ENCODE measurements around the gene STPG4.

Gene STPG4

DNA sequence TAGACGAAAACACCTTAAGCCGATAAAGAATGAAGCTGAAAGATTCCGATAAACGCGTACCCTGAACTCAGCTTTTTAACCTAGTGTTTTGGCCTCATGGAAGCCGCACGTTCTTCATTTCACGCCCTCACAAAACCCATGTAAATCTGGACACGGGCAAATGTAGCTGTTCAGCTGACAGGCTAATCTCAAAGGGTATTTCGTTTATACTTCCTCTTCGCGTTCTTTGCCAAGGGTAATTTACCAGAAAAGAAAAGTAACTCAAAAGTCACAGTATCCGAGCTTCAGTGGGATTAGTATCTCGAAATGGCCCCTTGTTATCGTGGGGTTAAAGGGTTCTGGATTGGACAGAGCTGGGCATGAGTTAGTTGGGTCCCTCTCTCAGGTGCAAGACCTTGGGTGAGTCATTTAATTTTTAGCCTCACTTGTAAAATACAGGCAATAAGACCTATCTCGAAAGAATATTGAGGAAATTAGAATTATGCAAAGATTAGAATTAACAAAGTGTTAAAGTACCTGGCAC, 22.0 kb upstream of the STPG4 start:
- no peak for DNase-seq

DNA sequence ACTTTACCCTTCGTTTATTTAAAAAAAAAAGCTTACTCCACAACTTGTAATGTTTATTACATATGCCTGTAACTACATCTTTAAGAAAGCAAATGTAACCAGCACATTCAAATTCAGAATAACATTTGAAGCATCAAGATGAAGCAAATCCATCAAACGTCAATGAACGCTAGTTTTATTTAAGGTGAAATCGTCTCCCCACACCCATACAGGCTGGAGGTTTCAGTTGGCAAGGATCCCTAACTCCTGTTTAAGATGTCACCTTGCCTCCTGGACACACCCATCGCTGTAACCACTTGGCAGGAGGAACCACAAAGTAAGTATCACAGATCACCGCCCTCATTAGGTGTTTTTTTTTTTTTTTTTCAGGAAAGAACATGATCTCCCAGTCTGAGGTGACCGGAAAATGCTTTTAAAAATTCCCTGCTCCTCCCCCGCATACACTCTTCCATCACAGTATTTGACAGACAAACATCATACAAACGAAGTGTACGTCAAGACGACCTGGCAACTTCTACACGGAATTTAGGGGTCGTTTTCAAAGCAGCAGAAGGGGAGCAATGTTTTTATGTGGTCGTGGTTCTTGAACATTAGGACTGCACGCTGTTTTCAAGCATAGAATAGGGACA, 19.7 kb upstream of the STPG4 start:
- Histone ChIP-seq H3K27me3 (no peaks in the 10 kb centered on the region; the same call in 1 of the 2 replicates), H3K36me3 (peaks cover 40% of the 10 kb centered on the region), H3K9me3 (no peaks in the 10 kb centered on the region), H3K4me1 (peaks cover 6% of the 10 kb centered on the region), H3K4me3 (ENCODE audit: low read depth, low read length) (peak overlapping the region; percentile 99)
- TF ChIP-seq, protein P1, sequence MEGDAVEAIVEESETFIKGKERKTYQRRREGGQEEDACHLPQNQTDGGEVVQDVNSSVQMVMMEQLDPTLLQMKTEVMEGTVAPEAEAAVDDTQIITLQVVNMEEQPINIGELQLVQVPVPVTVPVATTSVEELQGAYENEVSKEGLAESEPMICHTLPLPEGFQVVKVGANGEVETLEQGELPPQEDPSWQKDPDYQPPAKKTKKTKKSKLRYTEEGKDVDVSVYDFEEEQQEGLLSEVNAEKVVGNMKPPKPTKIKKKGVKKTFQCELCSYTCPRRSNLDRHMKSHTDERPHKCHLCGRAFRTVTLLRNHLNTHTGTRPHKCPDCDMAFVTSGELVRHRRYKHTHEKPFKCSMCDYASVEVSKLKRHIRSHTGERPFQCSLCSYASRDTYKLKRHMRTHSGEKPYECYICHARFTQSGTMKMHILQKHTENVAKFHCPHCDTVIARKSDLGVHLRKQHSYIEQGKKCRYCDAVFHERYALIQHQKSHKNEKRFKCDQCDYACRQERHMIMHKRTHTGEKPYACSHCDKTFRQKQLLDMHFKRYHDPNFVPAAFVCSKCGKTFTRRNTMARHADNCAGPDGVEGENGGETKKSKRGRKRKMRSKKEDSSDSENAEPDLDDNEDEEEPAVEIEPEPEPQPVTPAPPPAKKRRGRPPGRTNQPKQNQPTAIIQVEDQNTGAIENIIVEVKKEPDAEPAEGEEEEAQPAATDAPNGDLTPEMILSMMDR (IDR thresholded peaks at IDR 0.05; ENCODE audit: low read depth, low read length): no peak
- peak; percentile 41 for DNase-seq

More for the DNA sequence above, 22.0 kb upstream of the STPG4 start:
- Histone ChIP-seq H3K36me3 (peaks cover 26% of the 10 kb centered on the region), H3K4me1 (peaks cover 6% of the 10 kb centered on the region), H3K9me3 (no peaks in the 10 kb centered on the region), H3K4me3 (ENCODE audit: low read depth, low read length) (peak overlapping the region; percentile 99), H3K27me3 (no peaks in the 10 kb centered on the region; the same call in 1 of the 2 replicates)
- TF ChIP-seq, protein P1 (IDR thresholded peaks at IDR 0.05; ENCODE audit: low read depth, low read length): no peak

DNA sequence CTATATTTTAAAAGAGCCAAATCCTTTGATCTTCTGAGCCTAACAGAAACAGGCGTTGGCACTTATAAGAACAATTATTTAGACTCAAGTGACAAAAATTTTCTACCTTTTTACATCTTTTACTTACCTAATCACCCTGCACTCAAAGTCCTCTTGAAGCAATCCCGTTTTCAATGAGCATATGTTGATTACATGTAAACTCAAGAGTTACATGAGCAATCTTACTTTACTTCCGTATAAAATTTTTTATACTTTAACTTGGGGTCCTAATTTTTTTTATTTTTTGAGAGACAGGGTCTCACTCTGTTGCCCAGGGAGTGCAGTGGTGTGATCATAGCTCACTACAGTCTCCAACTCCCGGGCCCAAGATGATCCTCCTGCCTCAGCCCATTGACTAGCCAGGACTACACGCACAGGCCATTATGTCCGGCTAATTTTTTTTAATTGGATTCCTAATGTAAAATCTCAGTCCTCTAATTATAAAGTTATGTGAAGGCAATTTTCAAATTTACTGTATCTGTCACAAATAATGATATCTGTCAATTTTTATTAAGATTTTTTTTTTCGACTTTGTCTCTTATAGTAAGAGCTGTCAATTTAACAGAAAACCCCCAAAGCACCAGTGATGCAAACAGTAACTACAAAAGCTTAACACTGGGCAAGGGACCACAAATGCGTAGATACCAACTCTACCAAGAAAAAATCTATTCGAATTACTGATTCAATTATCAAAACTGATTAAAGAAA, 19.1 kb upstream of the STPG4 start:
- Histone ChIP-seq H3K36me3 (peaks cover 45% of the 10 kb centered on the region), H3K4me1 (peaks cover 6% of the 10 kb centered on the region), H3K4me3 (ENCODE audit: low read depth, low read length) (peak overlapping the region; percentile 99), H3K27me3 (no peaks in the 10 kb centered on the region; the same call in 1 of the 2 replicates), H3K9me3 (no peaks in the 10 kb centered on the region)
- TF ChIP-seq, protein P1 (IDR thresholded peaks at IDR 0.05; ENCODE audit: low read depth, low read length): no peak
- DNase-seq: no peak

DNA sequence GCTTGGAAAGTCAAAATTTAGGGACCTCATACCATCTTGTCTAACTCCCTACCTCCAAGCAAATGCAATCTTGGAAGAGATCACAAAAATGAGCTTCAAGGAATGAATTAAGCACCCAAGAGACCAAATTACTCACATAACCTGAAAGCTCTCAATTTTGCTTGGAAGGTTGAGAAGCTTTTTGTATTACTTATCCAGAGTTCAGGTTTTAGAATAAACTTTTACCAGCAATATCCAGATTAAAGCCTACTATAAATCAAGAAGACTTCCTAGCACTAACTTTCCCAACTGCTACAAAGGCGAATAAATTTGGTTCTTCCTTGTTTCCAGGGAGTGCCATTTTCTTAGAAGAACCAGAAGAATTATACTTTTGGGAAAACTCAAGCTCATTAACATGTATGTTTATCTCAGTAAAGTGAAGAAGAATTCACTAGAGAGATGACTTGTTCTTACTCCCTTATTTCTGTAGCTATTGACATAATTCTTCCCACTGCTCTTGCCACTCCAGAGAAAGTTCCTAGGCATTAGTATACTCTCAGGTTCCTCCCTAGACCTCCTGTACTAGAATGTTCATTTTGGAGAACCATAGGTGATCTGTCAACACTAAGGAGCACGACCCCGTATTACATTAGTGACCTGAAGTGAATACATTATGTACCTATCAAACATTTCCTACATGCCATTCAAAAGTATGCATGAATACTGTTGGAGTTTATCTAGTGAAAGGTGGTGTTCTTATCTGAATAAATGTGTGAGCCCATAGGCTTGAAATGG, 18.0 kb upstream of the STPG4 start:
- peak overlapping the region; percentile 99 for H3K4me3 ChIP-seq (ENCODE audit: low read depth, low read length)
- H3K36me3 ChIP-seq: peaks cover 56% of the 10 kb centered on the region
- H3K9me3 ChIP-seq: no peaks in the 10 kb centered on the region
- peaks cover 6% of the 10 kb centered on the region for H3K4me1 ChIP-seq
- TF ChIP-seq, protein P1 (IDR thresholded peaks at IDR 0.05; ENCODE audit: low read depth, low read length): no peak
- DNase-seq: no peak
- no peaks in the 10 kb centered on the region; the same call in 1 of the 2 replicates for H3K27me3 ChIP-seq

DNA sequence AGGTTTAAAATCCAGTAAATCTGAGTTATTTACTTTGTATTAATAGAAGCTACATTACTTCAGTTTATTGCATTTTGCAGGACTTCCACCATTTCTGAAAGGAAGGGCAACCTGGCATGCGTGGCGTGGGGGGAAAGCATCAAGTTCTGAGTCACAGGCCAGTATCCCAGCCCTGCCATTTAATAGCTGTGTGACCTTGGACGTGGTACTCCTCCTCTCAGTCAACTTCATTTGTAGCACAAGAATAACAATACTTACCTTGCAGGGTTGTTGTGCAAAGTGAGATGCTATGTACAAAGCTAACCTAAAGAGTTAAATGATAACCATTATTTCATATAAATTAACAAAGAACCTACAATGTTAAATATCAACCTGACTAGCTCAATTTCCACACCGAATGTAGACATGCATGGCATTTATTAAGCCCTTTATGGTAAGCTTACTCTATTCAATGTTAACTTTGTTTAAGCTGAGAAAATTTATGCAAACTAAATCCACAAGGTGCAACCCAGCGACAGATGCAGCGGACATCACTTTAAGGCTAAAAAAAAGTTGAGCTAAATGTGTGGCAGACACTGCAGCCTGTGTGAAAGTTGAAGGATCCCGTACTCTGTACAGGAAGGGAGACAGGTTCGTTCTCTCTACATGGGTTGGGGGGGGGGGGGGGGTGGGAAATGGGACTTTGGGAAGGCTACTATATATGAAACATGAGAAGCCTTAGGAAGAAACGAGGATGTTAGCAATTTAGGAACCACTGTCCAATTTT, 17.2 kb upstream of the STPG4 start:
- peaks cover 61% of the 10 kb centered on the region for H3K36me3 ChIP-seq
- peak overlapping the region; percentile 99 for H3K4me3 ChIP-seq (ENCODE audit: low read depth, low read length)
- peaks cover 4% of the 10 kb centered on the region for H3K4me1 ChIP-seq
- H3K9me3 ChIP-seq: no peaks in the 10 kb centered on the region
- TF ChIP-seq, protein P1 (IDR thresholded peaks at IDR 0.05; ENCODE audit: low read depth, low read length): no peak
- H3K27me3 ChIP-seq: no peaks in the 10 kb centered on the region; the same call in 1 of the 2 replicates
- DNase-seq: peak; percentile 37

Measured in BE2C (cell line).